PFSK-1 (cell line): Measurements from ENCODE around the gene ADAM12.

Experiments
- POLR2AphosphoS5 ChIP-seq: IDR thresholded peaks from 2 replicates; pipeline ENCODE4 v1.6.1; 2012; ENCODE audit warnings: low read depth, mild to moderate bottlenecking, control low read depth, low read length, moderate library complexity
- SIN3A ChIP-seq: IDR thresholded peaks from 2 replicates; pipeline ENCODE4 v1.6.1; 2012; ENCODE audit warnings: mild to moderate bottlenecking, low read length, moderate library complexity, borderline replicate concordance; ENCODE audit not compliant: insufficient read depth
- TAF1 ChIP-seq: IDR thresholded peaks from 2 replicates; pipeline ENCODE4 v1.6.1; 2012; ENCODE audit warnings: low read length, control low read depth, borderline replicate concordance; ENCODE audit not compliant: insufficient read depth

DNA sequence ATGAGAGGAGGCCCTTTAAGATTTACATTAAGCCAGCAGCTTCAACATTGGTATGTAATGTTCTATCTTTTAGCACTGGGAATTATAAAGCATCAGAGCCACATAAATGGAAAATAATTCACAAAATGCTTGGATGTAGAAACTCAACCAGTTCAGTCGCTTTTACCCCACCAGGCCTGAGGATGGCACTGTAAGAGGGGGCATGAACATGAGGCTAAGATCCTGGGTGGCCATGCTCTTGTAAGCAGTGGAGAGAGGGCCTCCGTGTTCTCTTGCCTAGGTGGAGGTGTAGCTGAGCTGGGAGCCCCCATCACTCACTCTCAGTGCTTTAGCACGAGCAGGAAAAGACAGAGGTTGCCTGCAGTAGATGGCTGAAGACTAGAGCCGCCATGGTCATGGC is 253.1 kb downstream of the ADAM12 start:
- no peak for TF ChIP-seq POLR2AphosphoS5
- no peak for TF ChIP-seq SIN3A
- no peak for TF ChIP-seq TAF1
